HUDEP-2 (cell line): ENCODE measurements around the gene MPV17L.
"Not testable (repeated sequence)": the region's sequence is repeated elsewhere in the genome, so short reads cannot be mapped to it uniquely, and the experiment has no call there.

ENCODE experiments used
- DNase-seq, 76 experiments: peaks; one replicate each; lab custom pipeline; 2025; ENCODE audit not compliant: unreplicated experiment in 76 of 76; lab: John Stamatoyannopoulos, UW

MPV17L gene

DNA sequence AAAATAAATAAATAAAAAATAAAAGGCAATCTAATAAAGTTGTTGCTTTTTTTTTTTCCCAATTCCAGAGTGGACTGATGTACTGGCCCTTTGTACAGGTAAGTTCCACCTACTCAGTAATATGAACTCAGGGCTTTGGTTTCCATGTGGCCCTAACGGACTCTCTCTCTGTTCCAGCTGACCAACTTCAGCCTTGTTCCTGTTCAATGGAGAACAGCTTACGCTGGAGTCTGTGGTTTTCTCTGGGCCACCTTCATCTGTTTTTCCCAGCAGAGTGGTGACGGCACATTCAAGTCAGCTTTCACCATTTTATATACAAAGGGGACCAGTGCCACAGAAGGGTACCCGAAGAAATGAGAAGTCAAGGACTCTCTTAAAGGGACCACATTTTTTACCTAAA, 12.2 kb downstream of the MPV17L start:
- DNase-seq, result not testable (repeated sequence)

DNA sequence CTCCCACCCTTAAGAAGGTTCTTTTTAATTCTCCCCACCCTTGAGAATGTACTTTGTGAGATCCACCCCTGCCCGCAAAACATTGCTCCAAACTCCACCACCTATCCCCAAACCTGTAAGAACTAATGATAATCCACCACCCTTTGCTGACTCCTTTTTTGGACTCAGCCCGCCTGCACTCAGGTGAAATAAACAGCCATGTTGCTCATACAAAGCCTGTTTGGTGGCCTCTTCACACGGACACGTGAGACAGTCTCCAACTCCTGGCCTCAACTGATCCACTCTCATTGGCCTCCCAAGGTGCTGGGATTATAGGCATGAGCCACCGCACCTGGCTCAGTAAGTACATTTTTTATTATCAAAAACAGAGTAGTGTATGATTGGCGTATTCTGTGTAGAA, 13.9 kb downstream of the MPV17L start:
- not testable (repeated sequence) for DNase-seq

DNA sequence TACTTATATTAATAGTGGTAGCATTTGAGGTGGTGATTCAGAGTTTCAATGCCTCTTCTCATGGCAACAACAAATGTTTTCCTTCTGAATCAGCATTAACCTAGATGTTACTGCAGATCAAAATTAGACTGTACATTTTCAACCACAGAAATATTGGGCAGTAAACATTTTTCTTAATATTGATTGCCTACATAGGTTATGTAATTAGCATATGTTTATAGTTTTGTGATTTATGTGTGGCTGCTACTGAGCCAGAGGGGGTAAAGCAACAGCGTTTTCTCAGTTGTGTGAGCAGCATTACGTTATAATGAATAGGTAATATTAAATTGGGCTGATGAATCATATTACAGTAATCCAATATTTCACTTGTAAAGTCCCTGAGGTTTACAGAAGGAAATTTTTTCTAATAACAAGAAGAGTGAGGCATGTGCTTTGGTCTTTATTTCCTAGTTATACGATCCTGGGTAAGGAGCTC, 20.0 kb downstream of the MPV17L start:
- DNase-seq, result no peak

DNA sequence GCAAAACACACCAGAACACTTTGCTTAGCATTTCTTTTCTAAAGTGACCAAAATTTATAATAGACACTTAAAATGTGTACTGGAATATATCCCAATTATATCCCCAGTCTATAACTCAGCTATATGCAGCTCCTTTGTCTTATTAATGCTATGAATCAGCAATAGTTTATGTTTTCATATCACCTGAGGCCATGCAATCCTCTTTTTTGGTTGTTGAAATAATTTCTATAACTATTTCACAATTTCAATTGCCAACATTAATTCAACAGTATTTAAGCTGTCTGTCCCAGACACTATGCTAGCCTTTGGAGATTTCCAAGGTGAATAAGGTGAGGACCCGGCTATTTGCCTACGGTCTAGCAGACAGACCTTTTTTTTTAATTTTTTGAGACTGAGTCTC, 21.6 kb downstream of the MPV17L start:
- no peak for DNase-seq

DNA sequence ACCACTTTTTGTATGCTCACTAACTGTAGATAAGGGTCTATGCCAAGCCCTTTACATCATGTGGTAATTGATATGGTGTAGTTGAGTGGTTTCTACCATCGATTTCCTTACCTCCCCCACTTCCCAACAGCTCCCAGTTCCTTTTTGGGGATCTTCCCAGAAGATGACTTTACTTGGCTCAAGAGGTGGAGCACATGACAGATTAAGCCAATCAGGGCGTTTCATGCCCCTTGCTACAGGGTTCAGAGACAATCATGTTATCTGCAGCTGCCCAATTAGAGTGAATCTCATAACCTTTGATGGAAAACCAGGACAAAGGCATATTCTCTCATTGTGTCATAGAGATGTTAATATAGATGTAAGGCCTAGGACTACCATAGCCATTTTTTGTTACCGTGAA, 22.7 kb downstream of the MPV17L start:
- no peak for DNase-seq

DNA sequence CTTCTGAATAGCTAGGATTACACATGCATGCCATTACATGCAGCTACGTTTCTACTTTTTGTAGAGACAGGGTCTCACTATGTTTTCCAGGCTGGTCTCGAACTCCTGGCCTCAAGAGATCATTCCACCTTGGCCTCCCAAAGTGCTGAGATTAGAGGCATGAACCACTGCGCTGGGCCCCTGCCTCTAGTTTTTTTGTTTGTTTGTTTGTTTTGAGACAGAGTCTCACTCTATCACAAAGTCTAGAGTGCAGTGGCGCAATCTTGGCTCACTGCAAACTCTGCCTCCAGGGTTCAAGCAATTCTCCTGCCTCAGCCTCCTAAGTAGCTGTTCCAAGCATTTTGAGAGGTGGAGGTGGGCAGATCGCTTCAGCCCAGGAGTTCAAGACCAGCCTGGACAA, 26.1 kb downstream of the MPV17L start:
- not testable (repeated sequence) for DNase-seq

DNA sequence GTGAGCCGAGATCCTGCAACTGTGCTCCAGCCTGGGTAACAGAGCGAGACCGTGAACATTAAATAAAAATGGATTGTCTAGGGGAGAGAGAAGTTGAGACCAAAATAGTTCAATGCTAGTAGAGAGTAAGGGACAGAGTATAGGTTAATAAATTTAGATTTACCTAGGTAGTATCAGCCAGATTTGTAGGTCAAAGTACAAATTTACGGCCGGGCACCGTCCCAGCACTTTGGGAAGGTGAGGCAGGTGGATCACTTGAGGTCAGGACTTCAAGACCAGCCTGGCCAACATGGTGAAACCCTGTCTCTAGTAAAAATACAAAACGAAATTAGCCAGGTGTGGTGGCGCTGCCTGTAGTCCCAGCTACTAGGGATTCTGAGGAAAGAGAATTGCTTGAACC, 26.7 kb downstream of the MPV17L start:
- no peak for DNase-seq

DNA sequence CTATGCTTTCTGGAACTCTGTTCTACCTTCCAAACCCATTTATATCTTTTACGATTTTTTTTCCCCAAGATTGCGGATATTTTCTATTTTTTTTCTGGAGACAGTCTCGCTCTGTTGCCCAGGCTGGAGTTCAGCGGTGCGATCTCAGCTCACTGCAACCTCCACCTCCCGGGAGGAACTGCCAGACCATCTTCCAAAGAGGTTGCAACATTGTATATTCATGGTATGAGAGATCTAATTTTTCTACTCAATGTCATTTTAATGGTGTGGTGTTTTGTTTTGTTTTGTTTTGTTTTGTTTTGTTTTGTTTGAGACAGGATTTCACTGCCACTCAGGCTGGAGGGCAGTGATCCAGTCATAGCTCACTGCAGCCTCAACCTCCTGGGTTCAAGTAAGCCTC, 30.3 kb downstream of the MPV17L start:
- DNase-seq, result no peak

DNA sequence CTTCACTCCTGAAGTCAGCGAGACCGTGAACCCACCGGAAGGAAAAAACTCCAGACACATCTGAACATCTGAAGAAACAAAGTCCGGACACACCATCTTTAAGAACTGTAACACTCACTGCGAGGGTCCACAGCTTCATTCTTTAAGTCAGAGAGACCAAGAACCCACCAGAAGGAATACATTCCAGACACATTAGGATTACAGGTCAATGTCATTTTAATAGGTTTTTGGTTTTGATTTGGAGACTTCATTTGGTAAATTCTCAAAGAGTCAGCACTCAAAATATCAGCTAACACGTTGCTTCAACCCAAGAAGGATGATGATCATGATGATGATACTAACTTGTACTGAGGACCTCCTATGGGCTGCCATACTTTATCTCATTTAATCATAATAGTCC, 31.2 kb downstream of the MPV17L start:
- no peak for DNase-seq

DNA sequence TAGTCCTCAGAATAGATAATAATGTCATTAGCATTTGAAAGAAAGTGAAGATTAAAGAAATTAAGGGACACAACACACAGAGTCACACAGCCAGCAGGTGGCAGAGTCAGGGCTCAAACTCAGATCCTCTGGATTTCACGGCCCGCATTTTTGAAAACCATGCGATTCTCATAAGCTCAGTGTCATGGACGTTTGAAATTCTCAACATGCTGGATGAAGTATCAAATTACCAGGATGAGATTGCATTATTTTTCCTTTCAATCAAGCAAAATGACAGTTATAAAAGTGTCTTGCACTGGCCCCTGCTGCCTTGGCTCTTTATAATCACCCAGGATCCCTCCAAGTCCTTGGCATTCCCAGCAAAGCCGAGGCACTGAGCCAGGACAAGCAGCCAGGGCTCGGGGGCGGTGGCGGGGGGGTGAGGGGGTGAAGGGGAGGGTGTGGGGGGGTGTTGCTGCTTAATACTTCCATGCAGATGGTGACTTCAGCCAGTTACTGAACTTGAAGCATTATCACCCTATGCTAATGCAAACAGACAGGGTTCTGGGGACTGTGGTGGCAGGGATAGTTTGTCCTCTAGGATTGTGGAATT, 32.2 kb downstream of the MPV17L start:
- DNase-seq, result peak in 48 of 76 experiments; percentile 0 to 54 (median 27)

DNA sequence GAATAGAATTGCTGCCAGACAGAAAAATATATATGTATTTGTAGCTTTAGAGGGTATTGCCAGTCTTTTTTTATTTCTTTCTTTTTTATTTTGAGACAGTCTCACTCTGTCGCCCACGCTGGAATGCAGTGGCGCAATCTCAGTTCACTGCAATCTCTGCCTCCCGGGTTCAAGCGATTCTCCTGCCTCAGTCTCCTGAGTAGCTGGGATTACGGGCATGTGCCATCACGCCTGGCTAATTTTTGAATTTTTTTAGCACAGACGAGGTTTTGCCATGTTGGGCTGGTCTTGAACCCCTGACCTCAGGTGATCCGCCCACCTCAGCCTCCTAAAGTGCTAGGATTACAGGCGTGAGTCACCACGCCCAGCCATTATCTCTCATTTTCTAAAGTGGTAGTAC, 35.3 kb downstream of the MPV17L start:
- not testable (repeated sequence) for DNase-seq

DNA sequence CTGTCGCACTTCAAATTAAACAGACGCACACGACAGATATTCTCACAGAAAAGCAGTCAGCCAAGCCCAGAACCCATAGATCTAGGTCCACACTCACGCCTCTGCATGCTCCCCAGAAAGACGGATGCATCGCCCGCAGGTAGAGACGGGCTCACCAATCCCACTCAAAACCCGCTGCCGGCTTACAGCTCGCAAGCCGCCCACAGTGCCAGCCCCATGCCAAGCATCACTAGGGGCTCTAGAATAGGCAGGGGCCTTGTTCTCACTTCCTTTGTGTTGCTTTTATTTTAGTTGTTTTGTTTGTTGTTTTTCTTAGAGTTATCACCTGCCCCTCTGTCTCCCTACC, 38.5 kb downstream of the MPV17L start:
- DNase-seq, result no peak

DNA sequence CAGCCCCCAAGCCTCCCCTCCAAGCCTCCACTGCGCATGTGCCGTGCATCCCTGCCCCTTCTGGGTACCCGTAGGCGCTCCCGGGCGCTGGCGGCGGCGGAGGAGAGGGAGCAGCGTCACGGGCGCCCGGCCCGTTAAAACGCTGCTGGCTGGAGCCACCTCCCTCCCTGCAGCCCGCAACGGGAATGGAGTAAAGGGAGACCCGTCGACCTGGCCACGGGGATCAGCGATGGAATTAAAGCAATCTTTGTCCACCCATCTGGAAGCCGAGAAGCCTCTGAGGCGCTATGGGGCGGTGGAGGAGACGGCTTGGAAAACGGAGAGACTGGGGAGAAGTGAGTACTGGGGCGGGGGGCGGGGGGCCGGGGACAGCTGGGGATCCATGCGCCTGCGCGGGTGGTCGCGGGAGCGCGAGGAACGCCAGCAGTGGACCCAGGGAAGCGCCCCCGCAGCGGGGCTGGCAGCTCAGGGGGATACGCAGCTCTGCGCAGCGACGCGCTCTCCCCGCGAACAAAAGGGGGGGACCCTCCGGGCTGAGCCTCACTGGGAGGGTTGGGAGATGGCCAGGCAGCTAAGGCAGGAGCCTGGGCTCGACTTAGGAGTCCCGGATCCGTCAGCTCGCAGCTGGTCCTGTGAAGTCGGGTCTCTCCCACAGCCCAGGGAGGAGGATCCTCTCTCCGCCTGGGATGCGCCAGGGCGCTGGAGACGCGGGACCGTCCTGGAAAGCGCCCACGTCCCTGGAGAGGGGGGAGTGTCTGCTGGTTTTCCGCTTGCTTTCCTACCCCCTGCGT, 39.1 kb downstream of the MPV17L start, which contains the start of gene BMERB1:
Gene BMERB1 (plus strand): TSS at position 164 of the 791 bp plus-strand sequence. CDS start 66 bp downstream, at position 230.
- DNase-seq, result peak in 27 of 76 experiments; percentile 2 to 48 (median 9)

DNA sequence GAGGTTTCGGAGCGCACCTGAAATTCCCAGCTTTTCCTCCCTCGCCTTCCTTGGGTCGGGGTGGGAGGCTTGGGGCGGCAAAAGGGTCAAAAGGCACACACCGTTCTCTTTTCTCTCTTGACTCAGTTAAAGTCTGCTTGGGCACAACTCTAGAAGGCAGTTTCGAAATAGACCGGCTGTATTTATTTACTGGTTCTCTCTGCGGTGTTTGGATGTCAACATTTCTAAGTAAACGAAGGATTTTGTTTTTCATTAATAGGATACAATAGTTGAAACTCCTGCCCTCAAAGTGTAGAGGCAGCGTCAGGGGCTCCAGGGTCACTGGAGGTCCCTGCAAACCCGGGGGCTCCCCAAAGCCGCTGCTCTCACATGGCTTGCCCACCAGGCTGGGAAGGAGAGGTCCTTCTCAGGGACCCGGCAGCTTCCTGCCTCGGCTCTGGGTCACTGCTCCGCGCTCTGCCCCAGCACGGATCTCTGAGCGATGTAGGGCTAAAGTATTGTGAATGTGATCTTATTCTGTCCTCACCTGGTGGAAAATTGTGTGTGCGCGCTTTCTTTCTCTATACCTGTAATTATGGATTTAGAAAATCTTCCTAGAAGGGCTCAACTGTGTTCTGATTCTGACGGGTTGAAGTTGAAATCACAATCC, 39.8 kb downstream of the MPV17L start:
- peak in 1 of 76 experiments; percentile 2 for DNase-seq

DNA sequence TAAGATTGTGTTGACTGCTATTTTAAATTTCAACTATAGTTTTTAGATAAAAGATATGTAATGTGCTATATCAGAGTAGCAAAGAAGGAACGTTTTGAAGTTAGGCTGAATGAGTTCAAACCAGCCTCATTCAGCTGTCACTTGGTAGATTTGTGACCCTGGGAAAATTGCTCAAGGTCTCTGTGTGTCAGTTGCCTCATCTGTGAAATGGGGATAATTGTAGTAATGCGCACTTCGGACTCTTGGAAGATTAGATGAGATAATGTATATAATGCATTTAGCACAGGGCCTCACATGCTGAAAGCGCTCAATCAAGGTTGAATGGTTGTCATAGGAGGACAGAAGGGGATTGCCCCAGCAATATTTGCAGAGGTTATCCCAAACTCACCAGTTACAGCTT, 43.5 kb downstream of the MPV17L start:
- DNase-seq, result no peak

DNA sequence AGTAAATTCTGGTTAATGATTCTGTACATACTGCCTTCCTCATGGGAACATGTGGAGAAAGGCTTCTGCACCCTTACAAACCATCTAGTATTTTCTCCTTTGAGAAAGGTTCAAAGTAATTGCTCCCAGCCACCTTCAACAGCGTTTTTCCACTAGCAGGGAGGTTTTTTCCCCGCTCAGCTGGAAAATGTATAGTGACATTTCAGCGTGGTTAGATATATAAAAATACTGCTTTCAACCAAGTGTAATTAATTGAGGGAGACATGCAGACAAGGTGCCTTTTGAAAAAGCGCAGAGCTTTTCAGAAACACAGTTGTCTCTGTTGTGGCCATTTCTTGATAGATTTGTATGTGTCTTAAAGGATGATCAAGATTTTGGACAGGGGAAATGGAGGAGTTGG, 44.0 kb downstream of the MPV17L start:
- DNase-seq, result no peak

DNA sequence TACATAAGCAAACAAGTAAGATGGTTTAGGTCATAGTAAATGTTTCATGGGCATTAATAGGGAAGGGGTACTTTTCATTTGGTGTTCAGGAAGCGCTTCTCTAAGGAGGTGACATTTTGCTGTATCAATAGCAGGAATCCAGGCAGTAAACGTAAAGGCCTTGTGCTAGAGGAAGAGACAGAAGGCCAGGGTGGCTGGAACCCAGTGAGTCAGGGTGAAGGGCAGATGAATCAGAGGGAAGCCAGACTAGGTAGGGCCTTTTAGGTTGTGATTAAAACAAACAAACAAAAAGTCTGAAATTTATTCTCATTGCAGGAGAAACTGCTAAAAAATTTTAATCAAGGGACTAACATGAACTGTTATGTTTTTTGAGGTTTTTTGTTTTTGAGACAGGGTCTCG, 45.3 kb downstream of the MPV17L start:
- no peak for DNase-seq

DNA sequence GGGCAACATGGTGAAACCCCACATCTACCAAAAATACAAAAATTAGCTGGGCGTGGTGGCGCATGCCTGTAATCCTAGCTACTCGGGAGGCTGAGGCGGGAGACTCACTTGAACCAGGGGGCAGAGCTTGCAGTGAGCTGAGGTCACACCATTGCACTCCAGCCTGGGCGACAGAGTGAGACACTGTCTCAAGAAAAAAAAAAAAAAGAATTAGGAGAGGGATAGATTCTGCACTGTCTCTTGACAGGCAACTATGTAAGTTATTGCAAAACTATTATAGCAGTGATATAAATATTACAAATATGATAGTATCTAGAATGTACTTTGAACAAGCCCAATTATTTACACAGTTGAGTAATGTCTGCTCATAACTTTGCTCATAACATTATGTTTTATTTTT, 46.6 kb downstream of the MPV17L start:
- not testable (repeated sequence) for DNase-seq

DNA sequence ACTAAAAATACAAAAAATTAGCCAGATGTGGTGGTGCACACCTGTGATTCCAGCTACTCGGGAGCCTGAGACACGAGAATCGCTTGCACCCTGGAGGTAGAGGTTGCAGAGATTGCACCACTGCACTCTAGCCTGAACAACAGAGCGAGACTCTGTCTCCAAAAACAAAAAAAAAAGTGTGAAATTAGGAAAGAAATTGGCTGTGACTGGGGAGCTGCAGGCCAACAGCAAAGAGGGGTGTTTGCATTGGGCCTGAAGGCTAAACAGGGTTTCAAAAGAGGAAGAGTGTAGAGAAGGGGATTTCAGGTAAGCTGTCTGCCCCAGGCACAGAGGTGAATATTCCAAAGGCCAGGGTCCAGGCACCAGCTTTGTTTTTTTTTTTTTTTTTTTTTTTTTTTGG, 48.2 kb downstream of the MPV17L start:
- DNase-seq, result no peak

DNA sequence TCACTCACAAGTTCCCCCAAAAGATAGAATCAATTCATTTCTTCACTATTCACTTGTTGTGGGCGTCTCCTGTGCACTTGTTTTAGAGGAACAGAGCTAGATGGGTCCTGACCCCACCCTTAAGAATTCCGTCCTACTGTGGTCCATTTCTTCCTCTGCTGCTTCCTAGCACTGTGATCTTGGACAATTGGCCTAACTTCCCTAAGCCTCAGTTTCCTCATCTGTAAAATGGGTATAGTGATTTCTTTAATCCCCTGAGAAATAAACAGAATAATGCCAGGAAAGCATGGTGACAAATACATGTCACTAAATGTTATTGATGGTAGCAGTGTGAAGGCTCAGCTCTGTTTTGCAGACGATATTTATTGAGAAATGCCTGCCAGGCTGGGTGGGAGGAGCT, 48.7 kb downstream of the MPV17L start:
- DNase-seq, result no peak

DNA sequence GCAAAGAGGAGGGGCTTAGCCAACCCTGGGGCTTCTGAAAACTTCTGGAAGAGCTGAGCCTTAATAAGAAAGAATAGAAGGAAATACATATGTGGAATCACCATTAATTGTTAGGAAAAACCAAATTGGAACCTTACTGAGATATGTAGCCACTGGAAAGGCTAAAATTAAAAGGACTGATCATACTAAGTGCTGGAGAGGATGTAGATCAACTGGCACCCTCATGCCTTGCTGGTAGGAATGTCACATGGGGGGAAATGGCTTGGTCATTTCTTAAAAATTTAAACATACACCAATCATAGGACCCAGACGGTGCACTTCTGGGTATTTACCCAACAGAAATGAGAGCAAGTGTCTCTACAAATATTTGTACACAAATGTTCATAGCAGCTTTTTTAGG, 49.9 kb downstream of the MPV17L start:
- DNase-seq, result no peak

DNA sequence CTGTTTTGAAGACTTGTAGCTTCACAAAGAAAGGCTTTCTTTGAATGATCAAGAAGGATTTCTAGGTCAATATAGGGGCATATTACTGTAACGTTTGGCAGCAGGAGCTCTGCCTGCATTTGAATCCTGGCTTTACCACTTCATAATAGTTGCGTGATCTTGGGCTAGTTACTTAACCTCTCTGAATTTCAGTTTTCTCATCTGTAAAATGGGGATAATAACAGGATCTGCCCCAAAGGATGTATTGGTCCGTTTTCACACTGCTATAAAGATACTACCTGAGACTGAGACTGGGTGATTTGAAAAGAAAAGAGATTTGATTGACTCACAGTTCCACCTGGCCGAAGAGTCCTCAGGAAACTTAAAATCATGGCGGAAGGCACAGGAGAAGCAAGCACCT, 51.3 kb downstream of the MPV17L start:
- no peak for DNase-seq
